ENCODE measurements around the gene PTRHD1. TPM values are rescaled to one million over a fixed set of nuclear protein-coding genes. Genes with fewer than 3 reads are reported as not detected.

Gene PTRHD1
- total and polyA plus RNA-seq, 2 of the 8 experiments (the other 6 are each of a cell fraction or from before 2014, with no cell fraction given), result 46.2 to 91.9 TPM

GRCh38 chr2:24809316-24810007 is 16.3 kb upstream of the PTRHD1 start:
- no peak overlapping the region for H3K23ac ChIP-seq (ENCODE audit: insufficient read length)
- no peak overlapping the region for H4K91ac ChIP-seq (replicated peaks; ENCODE audit: insufficient read length, low read length)
- H3K4ac ChIP-seq (replicated peaks; ENCODE audit: insufficient read length, low read depth, low read length), result no peak overlapping the region
- H4K5ac ChIP-seq (ENCODE audit: insufficient read length, low read depth, low read length), result peak overlapping the region; percentile 21
- TF ChIP-seq MAX (IDR thresholded peaks at IDR 0.05) (no peak), RNF2 (IDR thresholded peaks at IDR 0.05; ENCODE audit: borderline replicate concordance, low read depth, low read length, missing control alignments, poor library complexity, severe bottlenecking) (no peak)
- POLR2A ChIA-PET (ENCODE audit: partially characterized antibody), result interaction anchor here (0.6 to 1.2 kb wide), 2 partner anchors 10 to 384 kb away, joined by 3 read pairs; no protein-coding TSS in a partner anchor
- no peak overlapping the region for H2BK120ac ChIP-seq (replicated peaks; ENCODE audit: low read depth, low read length)
- CTCF ChIA-PET (ENCODE audit: partially characterized antibody), result interaction anchor here (1.0 kb wide), 2 partner anchors 10 to 18 kb away, joined by 4 read pairs; no protein-coding TSS in a partner anchor
- FAIRE-seq (no peak), DNase-seq (ENCODE audit: low read depth in 1 of 2, low spot score in 2 of 2) (peak in 1 of 2 experiments; percentile 13)
- H2AFZ ChIP-seq (ENCODE audit: low read length), result no peak overlapping the region
- H3K79me1 ChIP-seq (ENCODE audit: low read depth, low read length), result peaks cover 9% of the 10 kb centered on the region; the same call in 1 of the 2 replicates
- no peak overlapping the region for H3K4me2 ChIP-seq (ENCODE audit: insufficient read depth in 1 of 2, low read depth in 2 of 2, low read length in 2 of 2)
- no peak overlapping the region for H2BK12ac ChIP-seq (ENCODE audit: low read depth, low read length)
- H2BK15ac ChIP-seq (ENCODE audit: low read length), result no peak overlapping the region
- WGBS, 2 experiments (ENCODE audit: extremely low coverage in 1 of 2, insufficient coverage in 1 of 2, insufficient read length in 1 of 2, insufficient replicate concordance in 2 of 2, low coverage in 1 of 2, low lambda C conversion rate in 2 of 2, missing lambda C conversion rate in 1 of 2), result 96% methylated on average over 4 of the region's 4 CpGs; no CpG with 5 or more reads in 1 of the 2 experiments
- H3K27me3 ChIP-seq (replicated peaks in 1 of 4; ENCODE audit: control insufficient read depth in 3 of 4, extremely low read depth in 1 of 4, insufficient read depth in 3 of 4, low read length in 3 of 4), result no peaks in the 10 kb centered on the region
- peaks cover 8 to 10% of the 10 kb centered on the region in 2 experiments for H4K20me1 ChIP-seq (replicated peaks in 1 of 2; ENCODE audit: control insufficient read depth in 1 of 2, insufficient read depth in 2 of 2, low read length in 2 of 2)
- H3K9me3 ChIP-seq (ENCODE audit: insufficient read depth in 2 of 2, low read depth in 1 of 2, low read length in 1 of 2), result peaks cover 14 to 16% of the 10 kb centered on the region in 2 experiments
- H3K23me2 ChIP-seq (ENCODE audit: low read depth, low read length), result no peaks in the 10 kb centered on the region; the same call in 1 of the 2 replicates
- H3K4me3 ChIP-seq (ENCODE audit: extremely low read depth in 1 of 4, insufficient read depth in 2 of 4, low read depth in 3 of 4, low read length in 4 of 4), result no peak overlapping the region
- no peak overlapping the region for H3K56ac ChIP-seq (replicated peaks; ENCODE audit: insufficient read length, low read depth, low read length)
- H4K8ac ChIP-seq (ENCODE audit: extremely low read depth, insufficient read depth, low read length), result no peak overlapping the region
- H2BK20ac ChIP-seq (ENCODE audit: low read length), result no peak overlapping the region
- no peak overlapping the region for H2AK5ac ChIP-seq (ENCODE audit: low read depth, low read length)
- no peak overlapping the region for H3K9ac ChIP-seq (replicated peaks in 1 of 4; ENCODE audit: extremely low read depth in 1 of 4, low read depth in 3 of 4, low read length in 3 of 4)
- H3K27ac ChIP-seq (ENCODE audit: low read depth, low read length), result no peak overlapping the region
- peaks cover 4 to 83% of the 10 kb centered on the region in 2 experiments; a peak in 3 of 4 replicates for H3K79me2 ChIP-seq (ENCODE audit: control insufficient read depth in 1 of 2, insufficient read depth in 2 of 2, low read length in 2 of 2)
- no peak overlapping the region for H2BK5ac ChIP-seq (ENCODE audit: low read depth, low read length)
- H3K36me3 ChIP-seq (ENCODE audit: control insufficient read depth in 2 of 4, insufficient read depth in 4 of 4, low read length in 3 of 4), result peaks cover 0 to 29% (median 16%) of the 10 kb centered on the region in 4 experiments; a peak in 5 of 8 replicates
- H3K18ac ChIP-seq (ENCODE audit: extremely low read depth, low read length), result no peak overlapping the region
- no peaks in the 10 kb centered on the region; a peak in 1 of 7 replicates for H3K4me1 ChIP-seq (replicated peaks in 1 of 4; ENCODE audit: control insufficient read depth in 3 of 4, insufficient read depth in 4 of 4, low read length in 3 of 4)
- H3K14ac ChIP-seq (ENCODE audit: insufficient read length), result no peak overlapping the region
